WERI-Rb-1 (cell line): ENCODE data around the gene FGG.

ENCODE experiments used
- DNase-seq: peaks from one replicate; pipeline ENCODE4 v3.0.0-alpha.2; 2020
- H3K27ac ChIP-seq: fragments of 250-450 bp; sonication (Bioruptor Pico); 2 replicates; pipeline ENCODE4 v1.5.1; 2020; ENCODE audit warnings: mild to moderate bottlenecking, moderate library complexity
- H3K27me3 ChIP-seq: fragments of 250-450 bp; sonication (Bioruptor Pico); 2 replicates; pipeline ENCODE4 v1.5.1; 2021; ENCODE audit warnings: mild to moderate bottlenecking, low read depth, moderate library complexity; ENCODE audit not compliant: insufficient read depth, severe bottlenecking
- H3K36me3 ChIP-seq: fragments of 250-450 bp; sonication (Bioruptor Pico); 2 replicates; pipeline ENCODE4 v1.5.1; 2020; ENCODE audit warnings: mild to moderate bottlenecking, moderate library complexity
- H3K4me3 ChIP-seq: 2 replicates; pipeline ENCODE4 v1.5.1; 2011; ENCODE audit warnings: low read depth, mild to moderate bottlenecking, control low read depth, low read length
- H3K9me3 ChIP-seq: fragments of 250-450 bp; sonication (Bioruptor Pico); 2 replicates; pipeline ENCODE4 v1.5.1; 2021; ENCODE audit warnings: mild to moderate bottlenecking, moderate library complexity; ENCODE audit not compliant: severe bottlenecking
- CTCF ChIP-seq: IDR thresholded peaks from 2 replicates; pipeline ENCODE4 v1.5.1; 2011; ENCODE audit warnings: low read depth, mild to moderate bottlenecking, control low read depth, inconsistent platforms, low read length

The FGG gene

GRCh38 chr4:154593868-154594267 lies 18.6 kb downstream of the FGG start:
- Histone ChIP-seq H3K4me3 (no peak overlapping the region), H3K27me3 (no peaks in the 10 kb centered on the region), H3K27ac (no peak overlapping the region), H3K36me3 (no peaks in the 10 kb centered on the region), H3K9me3 (no peaks in the 10 kb centered on the region)
- no peak for TF ChIP-seq CTCF
- DNase-seq, result no peak

DNA sequence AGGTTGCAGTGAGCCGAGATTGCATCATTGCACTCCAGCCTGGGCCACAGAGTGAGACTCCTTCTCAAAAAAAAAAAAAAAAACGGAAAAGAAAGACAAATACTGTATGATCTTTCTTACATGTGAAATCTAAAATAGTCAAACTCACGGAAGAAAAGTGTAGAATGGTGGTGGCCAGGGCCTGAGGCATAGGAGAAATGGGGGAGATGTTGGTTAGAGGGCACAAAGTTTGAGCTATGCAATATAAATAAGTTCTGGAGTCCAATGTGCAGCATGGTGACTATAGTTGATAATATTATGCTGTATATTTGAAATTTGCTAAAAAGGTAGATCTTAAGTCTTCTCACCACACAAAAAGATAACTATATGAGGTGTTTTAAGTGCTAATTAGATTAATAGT lies 20.6 kb downstream of the FGG start:
- Histone ChIP-seq H3K9me3 (no peaks in the 10 kb centered on the region), H3K27ac (no peak overlapping the region), H3K4me3 (no peak overlapping the region), H3K36me3 (no peaks in the 10 kb centered on the region), H3K27me3 (no peaks in the 10 kb centered on the region)
- no peak for DNase-seq
- no peak for TF ChIP-seq CTCF

GRCh38 chr4:154590329-154591006 lies 22.0 kb downstream of the FGG start, which contains the start of gene FGA:
FGA (minus strand) TSS chr4:154590742; CDS start chr4:154590687, 55 bp downstream.
- no peak for DNase-seq
- Histone ChIP-seq H3K27ac (no peak within 1 kb of the TSS), H3K36me3 (no peaks in the 10 kb centered on the region), H3K4me3 (no peak within 1 kb of the TSS), H3K27me3 (no peaks in the 10 kb centered on the region), H3K9me3 (no peaks in the 10 kb centered on the region)
- TF ChIP-seq CTCF, result no peak

GRCh38 chr4:154589296-154590197 lies 22.9 kb downstream of the FGG start:
- Histone ChIP-seq H3K4me3 (no peak overlapping the region), H3K27me3 (no peaks in the 10 kb centered on the region), H3K27ac (no peak overlapping the region), H3K36me3 (no peaks in the 10 kb centered on the region), H3K9me3 (no peaks in the 10 kb centered on the region)
- DNase-seq, result no peak
- no peak for TF ChIP-seq CTCF

DNA sequence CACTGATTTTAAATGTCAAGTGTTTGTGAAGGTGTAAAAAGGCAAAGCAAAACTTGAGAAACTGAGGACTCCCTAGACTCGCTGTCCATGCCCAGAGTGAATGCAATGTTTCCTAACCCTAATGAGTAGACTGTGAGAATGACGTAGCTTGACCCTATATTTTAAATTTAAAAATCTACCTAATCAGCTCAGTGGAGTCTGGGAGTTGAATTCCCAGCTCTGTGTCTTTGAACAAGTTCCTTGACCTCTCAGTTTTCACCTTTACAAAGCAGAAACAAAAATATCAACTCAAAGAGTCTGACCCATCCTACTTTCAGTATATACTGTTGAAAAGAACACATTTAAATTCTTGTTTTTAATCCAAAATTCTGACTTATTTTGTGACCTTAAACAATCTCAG lies 24.3 kb downstream of the FGG start:
- Histone ChIP-seq H3K36me3 (no peaks in the 10 kb centered on the region), H3K27me3 (no peaks in the 10 kb centered on the region), H3K4me3 (no peak overlapping the region), H3K9me3 (no peaks in the 10 kb centered on the region), H3K27ac (no peak overlapping the region)
- DNase-seq, result no peak
- no peak for TF ChIP-seq CTCF
